ENCODE data around the gene SLC12A7.

Gene SLC12A7

GRCh38 chr5:1036504-1037122, 75.2 kb downstream of the SLC12A7 start:
- TF ChIP-seq GATA1 (IDR thresholded peaks at IDR 0.05; ENCODE audit: low read depth, low read length) = no peak
- no peak for TF ChIP-seq POLR2A (IDR thresholded peaks at IDR 0.05; ENCODE audit: low read length)
- no peak for DNase-seq

GRCh38 chr5:1035421-1036405, 76.2 kb downstream of the SLC12A7 start:
- DNase-seq = no peak
- no peak for TF ChIP-seq POLR2A (IDR thresholded peaks at IDR 0.05; ENCODE audit: low read length)
- no peak for TF ChIP-seq GATA1 (IDR thresholded peaks at IDR 0.05; ENCODE audit: low read depth, low read length)

GRCh38 chr5:1034986-1035385, 76.9 kb downstream of the SLC12A7 start:
- TF ChIP-seq GATA1 (IDR thresholded peaks at IDR 0.05; ENCODE audit: low read depth, low read length) (no peak), POLR2A (IDR thresholded peaks at IDR 0.05; ENCODE audit: low read length) (no peak)
- no peak for DNase-seq

GRCh38 chr5:1034421-1034905, 77.4 kb downstream of the SLC12A7 start:
- TF ChIP-seq GATA1 (IDR thresholded peaks at IDR 0.05; ENCODE audit: low read depth, low read length) (no peak), POLR2A (IDR thresholded peaks at IDR 0.05; ENCODE audit: low read length) (no peak)
- no peak for DNase-seq

GRCh38 chr5:1033606-1034420, 78.0 kb downstream of the SLC12A7 start:
- no peak for DNase-seq
- TF ChIP-seq GATA1 (IDR thresholded peaks at IDR 0.05; ENCODE audit: low read depth, low read length) (no peak), POLR2A (IDR thresholded peaks at IDR 0.05; ENCODE audit: low read length) (no peak)

GRCh38 chr5:1033178-1033577, 78.7 kb downstream of the SLC12A7 start:
- DNase-seq = no peak
- TF ChIP-seq GATA1 (IDR thresholded peaks at IDR 0.05; ENCODE audit: low read depth, low read length) (no peak), POLR2A (IDR thresholded peaks at IDR 0.05; ENCODE audit: low read length) (no peak)

- no peak for DNase-seq
- TF ChIP-seq POLR2A (IDR thresholded peaks at IDR 0.05; ENCODE audit: low read length) = no peak
- TF ChIP-seq GATA1 (IDR thresholded peaks at IDR 0.05; ENCODE audit: low read depth, low read length) = no peak
Observed at GRCh38 chr5:1032551-1033027, 79.3 kb downstream of the SLC12A7 start.

- TF ChIP-seq POLR2A (IDR thresholded peaks at IDR 0.05; ENCODE audit: low read length) (no peak), GATA1 (IDR thresholded peaks at IDR 0.05; ENCODE audit: low read depth, low read length) (no peak)
- DNase-seq = no peak
Observed at GRCh38 chr5:1032011-1032410, 79.9 kb downstream of the SLC12A7 start.

- no peak for DNase-seq
- no peak for TF ChIP-seq POLR2A (IDR thresholded peaks at IDR 0.05; ENCODE audit: low read length)
- TF ChIP-seq GATA1 (IDR thresholded peaks at IDR 0.05; ENCODE audit: low read depth, low read length) = no peak
Observed at GRCh38 chr5:1031306-1031959, 80.4 kb downstream of the SLC12A7 start.

GRCh38 chr5:1030801-1031271, 81.0 kb downstream of the SLC12A7 start:
- DNase-seq = no peak
- TF ChIP-seq POLR2A (IDR thresholded peaks at IDR 0.05; ENCODE audit: low read length) = no peak
- TF ChIP-seq GATA1 (IDR thresholded peaks at IDR 0.05; ENCODE audit: low read depth, low read length) = no peak

- no peak for DNase-seq
- TF ChIP-seq POLR2A (IDR thresholded peaks at IDR 0.05; ENCODE audit: low read length) (no peak), GATA1 (IDR thresholded peaks at IDR 0.05; ENCODE audit: low read depth, low read length) (no peak)
Observed at GRCh38 chr5:1029945-1030625, 81.8 kb downstream of the SLC12A7 start.

GRCh38 chr5:1029282-1029944, 82.5 kb downstream of the SLC12A7 start:
- TF ChIP-seq GATA1 (IDR thresholded peaks at IDR 0.05; ENCODE audit: low read depth, low read length) = no peak
- TF ChIP-seq POLR2A (IDR thresholded peaks at IDR 0.05; ENCODE audit: low read length) = no peak
- DNase-seq = no peak
